HG03378 (cell line): ENCODE data around the gene CRACR2B.
A peak's percentile ranks its signal among the peaks of the same experiment; 100 is the strongest.

ENCODE experiments used
- ATAC-seq: cut with Tn5 transposase; IDR thresholded peaks from one replicate; pipeline ENCODE4 v1.9.1; 2021; ENCODE audit warnings: mild to moderate bottlenecking, moderate library complexity; ENCODE audit not compliant: unreplicated experiment

Gene CRACR2B

DNA sequence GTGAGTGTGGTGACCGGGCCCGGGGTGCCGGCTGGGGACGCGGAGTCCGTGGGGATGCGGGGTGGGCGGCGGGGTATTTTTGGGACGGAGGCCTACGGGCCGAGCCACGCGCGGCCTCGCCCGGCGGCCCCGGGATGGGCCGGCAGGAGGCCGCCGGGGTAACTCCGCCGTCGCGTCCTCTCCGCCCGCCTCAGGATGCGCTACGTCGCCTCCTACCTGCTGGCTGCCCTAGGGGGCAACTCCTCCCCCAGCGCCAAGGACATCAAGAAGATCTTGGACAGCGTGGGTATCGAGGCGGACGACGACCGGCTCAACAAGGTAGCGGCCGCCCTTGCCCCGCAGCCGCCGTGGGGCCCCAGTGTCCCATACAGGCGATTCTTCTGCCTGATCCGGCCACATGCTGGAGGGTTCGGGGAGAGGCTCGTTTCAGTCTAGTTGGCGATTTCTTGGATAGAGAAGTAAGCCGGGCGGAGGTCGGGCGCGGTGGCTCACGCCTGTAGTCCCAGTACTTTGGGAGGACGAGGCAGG is 17.6 kb upstream of the CRACR2B start:
- no peak for ATAC-seq

DNA sequence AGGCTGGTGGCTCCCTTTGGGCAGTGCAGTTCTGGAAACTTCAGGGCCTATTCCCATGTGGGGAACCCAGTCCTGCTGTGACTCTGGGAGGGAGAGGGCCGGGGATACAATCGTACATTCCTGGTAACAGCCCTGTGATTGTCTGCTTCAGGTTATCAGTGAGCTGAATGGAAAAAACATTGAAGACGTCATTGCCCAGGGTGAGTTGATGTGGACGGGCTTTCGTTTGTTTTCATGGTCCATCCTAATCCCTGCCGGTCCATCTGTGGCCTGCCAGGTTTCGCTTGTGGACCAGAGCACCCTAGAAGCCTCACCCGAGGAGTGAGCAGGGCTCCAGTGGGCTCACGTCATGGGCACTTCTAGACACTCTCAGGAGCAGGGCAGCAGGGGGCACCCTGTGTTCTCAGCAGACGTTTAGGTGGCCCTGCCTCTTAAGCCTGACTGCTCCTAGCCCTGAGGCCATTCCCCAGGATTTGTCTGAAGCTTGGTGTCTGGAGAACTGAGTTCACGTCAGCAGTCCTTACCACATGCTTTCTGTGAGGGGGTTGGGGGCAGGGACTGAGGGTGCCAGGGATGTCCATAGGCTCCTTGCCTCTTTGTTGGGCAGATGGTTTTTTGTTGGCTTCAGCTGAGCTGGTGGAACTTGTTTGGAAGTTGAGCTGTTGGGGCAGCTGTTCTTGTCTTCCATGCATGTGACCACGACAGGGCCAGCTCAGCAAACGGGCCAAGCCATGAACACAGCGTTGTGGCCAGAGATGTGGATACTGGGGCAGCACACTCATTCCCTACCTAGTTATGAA is 16.1 kb upstream of the CRACR2B start:
- ATAC-seq, result no peak

DNA sequence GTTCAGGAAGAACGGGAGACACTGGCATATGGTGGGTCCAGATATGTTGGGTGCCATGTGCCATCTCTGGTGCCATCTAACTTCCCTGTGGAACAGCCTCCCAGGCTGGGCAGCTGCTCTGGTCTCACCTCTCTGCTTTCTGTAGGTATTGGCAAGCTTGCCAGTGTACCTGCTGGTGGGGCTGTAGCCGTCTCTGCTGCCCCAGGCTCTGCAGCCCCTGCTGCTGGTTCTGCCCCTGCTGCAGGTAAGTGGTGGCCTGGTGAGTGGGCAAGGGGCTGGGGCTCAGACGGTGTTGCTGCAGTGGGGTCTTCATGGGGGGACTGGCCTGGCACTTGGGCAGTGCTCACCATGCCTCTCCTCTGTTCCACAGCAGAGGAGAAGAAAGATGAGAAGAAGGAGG is 15.3 kb upstream of the CRACR2B start:
- no peak for ATAC-seq

GRCh38 chr11:813072-813455 is 14.7 kb upstream of the CRACR2B start:
- ATAC-seq, result no peak

DNA sequence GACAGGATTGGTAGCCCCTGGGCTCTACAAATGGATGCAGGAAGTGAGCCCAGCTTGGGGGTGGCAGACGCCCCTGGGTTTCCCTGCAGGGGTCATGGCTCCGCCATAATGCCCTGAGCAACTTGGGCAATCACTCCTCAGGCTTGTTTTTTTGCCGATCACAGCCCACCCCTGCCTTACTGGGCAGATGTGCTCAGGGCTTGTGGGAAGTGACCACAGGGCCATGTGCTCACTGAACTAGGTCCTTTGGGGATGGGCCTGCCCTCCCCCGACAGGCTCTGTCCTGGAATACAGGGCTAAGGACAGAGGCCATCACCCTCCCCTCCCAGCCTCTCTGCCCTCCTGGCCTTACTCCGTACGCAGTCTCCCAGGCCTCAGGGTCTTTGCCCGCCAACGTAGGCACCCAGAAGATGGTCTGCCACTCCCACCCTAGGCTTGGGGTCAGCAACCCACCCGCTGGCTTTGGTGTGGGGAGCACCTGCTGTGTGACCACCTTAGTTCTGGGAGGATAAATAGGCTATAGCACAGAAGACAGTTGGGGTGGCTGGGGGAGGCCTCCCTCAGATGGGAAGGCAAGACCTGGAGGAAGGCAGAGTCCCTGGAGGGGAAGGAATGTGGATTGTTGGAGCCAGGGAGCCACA is 14.1 kb upstream of the CRACR2B start:
- no peak for ATAC-seq

DNA sequence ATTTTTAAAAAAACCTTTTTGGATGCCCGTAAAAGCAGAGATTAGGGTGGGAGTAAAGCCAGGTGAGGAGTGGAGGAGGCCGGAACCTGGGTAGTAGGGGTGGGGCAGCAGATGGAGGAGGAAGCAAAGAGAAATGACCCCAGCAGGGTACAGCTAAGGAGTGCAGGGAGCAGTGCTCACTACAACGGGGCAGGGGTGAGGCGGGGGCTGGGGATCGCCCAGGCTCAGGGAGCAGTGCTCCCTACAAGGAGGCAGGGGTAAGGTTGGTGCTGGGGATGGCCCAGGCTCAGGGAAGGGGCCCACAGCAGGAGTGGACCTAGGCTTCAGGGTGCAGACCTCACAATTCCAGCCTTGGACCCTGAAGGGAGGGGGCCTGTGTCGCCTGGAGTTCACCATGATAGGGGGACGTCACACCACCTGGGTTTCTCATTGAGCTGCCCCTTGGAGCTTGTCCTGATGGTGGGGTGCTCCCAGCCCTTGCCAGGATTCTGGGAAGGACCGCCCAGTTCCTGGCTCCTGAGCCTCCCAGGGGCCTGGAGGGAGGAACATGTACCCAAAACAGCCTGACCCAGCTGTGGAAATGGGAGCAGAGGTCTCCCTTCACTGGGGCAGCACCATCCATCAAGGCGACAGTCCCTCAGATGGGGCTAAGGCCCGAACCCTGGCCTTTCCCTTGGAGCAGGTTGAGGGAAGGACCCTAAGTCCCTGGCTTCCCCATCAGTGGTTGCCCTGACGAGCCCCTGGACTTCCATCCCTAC is 11.9 kb upstream of the CRACR2B start:
- no peak for ATAC-seq

DNA sequence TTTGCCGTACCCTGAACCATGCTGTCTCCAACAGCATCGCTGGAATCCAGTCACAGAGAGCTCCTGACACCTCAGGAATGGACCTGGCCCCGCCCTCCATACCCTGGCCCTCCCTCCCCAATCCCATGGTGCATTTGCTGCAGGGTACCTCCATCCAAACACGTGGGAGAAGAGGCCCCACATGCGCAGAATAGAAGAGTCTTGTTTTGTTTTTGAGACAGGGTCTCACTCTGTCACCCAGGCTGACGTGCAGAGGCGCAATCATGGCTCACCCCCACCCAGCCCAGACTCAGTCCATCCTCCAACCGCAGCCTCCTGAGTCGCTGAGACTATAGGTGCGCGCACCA is 11.3 kb upstream of the CRACR2B start:
- ATAC-seq, result no peak

DNA sequence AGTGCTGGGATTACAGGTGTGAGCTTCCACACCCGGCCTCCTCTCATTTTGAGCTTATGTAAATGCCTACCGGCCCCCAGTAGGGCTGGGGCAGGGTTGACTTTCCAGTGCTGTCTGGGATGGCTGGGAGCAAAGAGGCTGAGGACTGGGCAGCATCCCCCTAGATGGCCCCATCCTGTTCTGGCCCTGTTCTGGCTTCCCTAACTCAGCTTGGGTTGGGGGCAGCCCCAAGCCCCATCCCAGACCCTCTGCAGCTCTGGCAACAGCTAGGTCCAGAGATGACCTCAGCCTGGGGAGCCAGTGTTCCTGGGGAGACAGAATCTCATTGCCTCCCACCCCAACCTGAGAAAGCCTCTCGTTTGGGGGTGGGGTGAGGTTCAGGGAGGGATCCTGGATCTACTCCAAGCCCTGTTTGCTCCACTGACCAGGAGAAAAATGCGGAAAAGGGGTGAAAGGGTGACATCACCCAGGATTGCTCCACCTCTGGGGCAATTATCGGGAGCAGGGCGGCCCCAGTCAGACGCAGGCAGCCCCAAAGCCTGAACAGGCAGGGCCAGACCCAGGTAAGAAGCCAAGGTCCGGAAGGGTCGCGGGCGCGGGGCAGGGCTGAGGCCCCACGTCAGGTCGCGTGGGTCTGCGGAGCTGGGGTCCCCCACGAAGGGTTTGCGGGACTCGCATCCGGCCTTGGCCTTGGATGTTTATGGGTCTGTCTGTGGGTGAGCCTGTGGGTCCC is 9.2 kb upstream of the CRACR2B start, which contains the start of gene PNPLA2:
PNPLA2 (plus strand) TSS at position 519 of the 733 bp plus-strand sequence. CDS start 805 bp downstream, outside the sequence.
- ATAC-seq, result no peak

- ATAC-seq, result peak; percentile 28
These were observed 8.4 kb upstream of the CRACR2B start for GRCh38 chr11:819129-819931.

- peak; percentile 54 for ATAC-seq
These were observed 7.6 kb upstream of the CRACR2B start for GRCh38 chr11:819943-820649.

DNA sequence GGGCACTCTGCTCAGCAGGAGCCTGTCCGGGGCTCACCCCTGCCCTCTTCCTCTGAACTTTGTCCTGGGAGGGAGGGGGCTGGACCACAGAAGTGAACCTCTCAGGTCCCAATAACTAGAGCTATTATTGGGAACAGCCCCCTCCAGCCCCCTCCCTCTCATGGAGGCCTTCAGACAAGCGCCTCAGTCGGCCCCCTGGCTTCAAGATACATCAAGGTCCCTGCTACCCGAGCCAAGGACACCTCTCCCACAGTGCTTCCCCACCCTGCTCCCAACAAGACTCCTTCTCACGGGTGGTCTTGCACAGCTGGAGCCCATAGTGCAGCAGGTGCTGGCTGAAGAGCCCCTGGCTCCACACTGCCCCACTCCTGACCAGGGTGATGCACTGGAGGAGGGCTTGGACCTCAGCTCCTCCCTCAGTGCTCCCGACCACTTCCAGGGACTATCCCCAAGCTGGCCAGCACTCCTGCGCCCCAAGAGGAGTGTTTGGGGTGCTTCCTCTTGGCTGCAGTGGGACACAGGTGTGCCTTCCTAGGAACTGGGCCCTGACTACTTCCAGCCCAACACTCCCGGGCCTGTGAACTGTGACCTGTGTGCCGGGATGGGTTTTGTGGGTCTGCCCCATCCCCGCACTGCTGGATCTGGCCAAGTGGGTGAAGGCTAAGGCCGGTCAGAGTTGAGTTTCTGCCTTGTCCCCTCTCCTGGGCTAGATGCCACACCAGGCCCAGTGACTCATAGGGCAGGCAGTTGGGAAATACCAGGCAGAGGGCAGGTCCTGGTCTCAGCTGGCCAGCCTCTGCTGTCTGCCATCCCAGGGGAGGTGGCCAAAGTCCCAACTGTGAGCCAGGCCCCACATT is 6.8 kb upstream of the CRACR2B start:
- ATAC-seq, result no peak

GRCh38 chr11:821512-822371 is 6.0 kb upstream of the CRACR2B start:
- ATAC-seq, result no peak

- no peak for ATAC-seq
These were observed 4.1 kb upstream of the CRACR2B start for GRCh38 chr11:823441-824291.

- no peak for ATAC-seq
These were observed 3.3 kb upstream of the CRACR2B start for GRCh38 chr11:824292-824880.

GRCh38 chr11:824942-825341 is 2.8 kb upstream of the CRACR2B start:
- ATAC-seq, result no peak
